Esophagus squamous epithelium (tissue), 4 donors: ENCODE measurements around the gene CPLX1.

Experiments used
- CTCF ChIP-seq, 6 experiments: fragments of 450-650 bp in 4 of 6; fragments of 200-600 bp in 2 of 6; sonication (generic) in 2 of 6; IDR thresholded peaks; one replicate each; pipeline ENCODE4 v1.5.1; 2016 to 2019; ENCODE audit warnings: antibody characterized with exemption in 6 of 6, mild to moderate bottlenecking in 4 of 6, moderate library complexity in 4 of 6
- POLR2A ChIP-seq, 4 donors: fragments of 450-650 bp; IDR thresholded peaks; one replicate each; pipeline ENCODE4 v1.6.1; 2017; ENCODE audit warnings: antibody characterized with exemption in 4 of 4, mild to moderate bottlenecking in 4 of 4, moderate library complexity in 3 of 4

- no peak for TF ChIP-seq CTCF (IDR thresholded peaks at IDR 0.05)
- no peak for TF ChIP-seq POLR2A (IDR thresholded peaks at IDR 0.05)
Observed at GRCh38 chr4:740656-741282, 85.2 kb downstream of the CPLX1 start.
